HG02870 (cell line): ENCODE measurements around the gene RAB12.
"Not testable (repeated sequence)": the region's sequence is repeated elsewhere in the genome, so short reads cannot be mapped to it uniquely, and the experiment has no call there.

Source experiments
- ATAC-seq: cut with Tn5 transposase; IDR thresholded peaks from one replicate; pipeline ENCODE4 v1.9.1; 2021; ENCODE audit warnings: mild to moderate bottlenecking, moderate library complexity; ENCODE audit not compliant: unreplicated experiment

RAB12 gene, protein sequence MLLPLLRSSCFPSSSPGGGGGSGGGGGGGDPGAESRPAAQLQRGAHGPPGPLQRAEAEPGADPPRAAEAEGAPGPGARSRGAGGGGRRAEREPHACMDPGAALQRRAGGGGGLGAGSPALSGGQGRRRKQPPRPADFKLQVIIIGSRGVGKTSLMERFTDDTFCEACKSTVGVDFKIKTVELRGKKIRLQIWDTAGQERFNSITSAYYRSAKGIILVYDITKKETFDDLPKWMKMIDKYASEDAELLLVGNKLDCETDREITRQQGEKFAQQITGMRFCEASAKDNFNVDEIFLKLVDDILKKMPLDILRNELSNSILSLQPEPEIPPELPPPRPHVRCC

DNA sequence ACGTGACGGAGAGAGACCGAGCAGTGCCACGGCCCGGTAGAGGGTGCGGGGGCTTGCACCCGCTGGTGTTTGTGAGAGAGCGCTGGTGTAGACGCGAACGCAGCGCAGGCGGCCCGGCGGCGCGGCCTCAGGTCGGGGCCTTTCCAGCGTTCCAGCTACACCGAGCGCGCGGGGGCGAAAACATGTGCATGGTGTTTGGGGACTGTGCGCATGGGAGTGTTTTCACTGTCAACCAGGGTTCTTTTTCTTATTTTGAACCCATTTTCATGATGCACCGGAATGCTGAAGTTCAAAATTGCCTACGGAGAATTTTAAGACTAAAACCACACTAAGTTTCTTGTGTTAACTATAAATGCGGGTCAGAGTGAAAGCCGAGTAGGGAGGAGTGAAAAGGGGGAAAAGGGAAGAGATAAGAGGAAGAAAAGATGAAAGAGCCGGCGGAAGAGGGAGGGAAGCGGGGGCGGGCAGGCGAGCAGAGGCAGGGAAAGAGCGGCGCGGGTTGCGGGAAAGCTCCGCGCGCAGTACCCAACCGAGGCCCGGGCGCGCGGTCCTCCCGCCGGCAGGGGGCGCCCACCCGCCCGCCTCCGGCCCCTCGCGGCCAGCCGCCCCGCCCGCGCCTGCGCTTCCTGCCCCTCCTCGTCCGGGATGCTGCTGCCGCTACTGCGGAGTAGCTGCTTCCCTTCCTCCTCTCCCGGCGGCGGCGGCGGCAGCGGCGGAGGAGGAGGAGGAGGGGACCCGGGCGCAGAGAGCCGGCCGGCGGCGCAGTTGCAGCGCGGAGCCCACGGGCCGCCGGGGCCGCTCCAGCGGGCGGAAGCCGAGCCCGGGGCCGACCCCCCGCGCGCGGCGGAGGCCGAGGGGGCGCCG is at the start of gene RAB12:
RAB12 (plus strand) TSS at position 643 of the 864 bp plus-strand sequence; CDS start at position 646, 3 bp downstream.
- ATAC-seq, result peak; percentile 72

DNA sequence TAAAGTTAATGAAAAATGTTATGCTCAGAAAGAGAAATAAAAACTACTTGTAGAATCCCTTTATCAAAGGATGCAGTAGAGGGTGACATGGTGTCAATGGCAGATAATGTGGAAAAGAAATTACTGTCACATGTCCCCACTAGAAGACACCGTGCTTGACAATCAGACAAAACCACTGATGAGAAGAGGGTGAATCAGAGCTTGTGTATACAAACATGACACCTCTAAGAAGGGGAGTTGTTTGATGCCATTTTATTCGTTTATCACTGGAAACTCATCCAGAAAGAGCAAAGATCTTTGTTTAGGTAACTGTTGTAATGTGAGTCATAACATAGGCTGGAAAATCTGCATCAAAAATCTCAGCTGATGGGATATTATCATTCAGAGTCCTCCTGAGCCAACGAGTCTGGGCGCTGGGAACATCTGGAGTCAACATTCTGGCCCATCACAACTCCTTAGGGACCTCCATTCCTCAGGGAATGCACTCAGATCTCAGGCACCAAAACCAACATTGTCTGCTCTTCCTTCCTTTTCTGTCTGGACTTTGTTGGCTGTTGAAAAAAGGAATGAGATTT is 49.5 kb upstream of the RAB12 start:
- ATAC-seq, result no peak

DNA sequence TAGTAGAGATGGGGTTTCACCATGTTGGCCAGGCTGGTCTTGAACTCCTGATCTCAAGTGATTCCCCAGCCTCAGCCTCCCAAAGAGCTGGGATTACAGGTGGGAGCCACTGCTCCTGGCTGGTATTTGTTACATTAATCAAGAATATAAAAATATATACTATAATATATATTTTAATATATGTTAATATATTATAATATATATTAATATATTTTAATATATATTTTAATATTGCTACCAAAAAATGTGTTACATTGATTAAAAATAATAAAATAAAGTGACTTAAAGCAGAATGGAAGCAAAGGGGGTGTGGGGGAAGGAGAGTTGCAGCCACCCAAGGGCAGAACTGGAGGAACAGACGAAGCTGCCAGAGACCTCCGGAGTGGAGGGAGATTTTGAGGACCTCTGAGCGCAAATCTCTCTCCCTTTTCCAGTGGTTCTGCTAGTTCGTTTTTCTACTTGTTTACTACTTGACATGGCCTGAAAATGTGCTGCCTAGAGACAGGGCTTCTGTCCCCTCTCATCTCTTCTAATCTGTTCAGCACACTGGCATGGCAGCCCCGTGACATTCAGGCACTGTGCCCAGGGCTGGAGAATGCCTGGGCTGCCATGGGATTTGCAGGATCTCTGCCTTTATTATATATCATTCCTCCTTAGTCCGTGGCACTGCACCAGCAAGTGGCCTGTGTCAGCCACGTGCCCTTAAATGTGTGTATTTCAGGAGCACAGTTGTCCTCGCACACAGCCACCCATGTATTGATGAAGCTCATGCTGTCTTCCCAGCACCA is 47.9 kb upstream of the RAB12 start:
- no peak for ATAC-seq

DNA sequence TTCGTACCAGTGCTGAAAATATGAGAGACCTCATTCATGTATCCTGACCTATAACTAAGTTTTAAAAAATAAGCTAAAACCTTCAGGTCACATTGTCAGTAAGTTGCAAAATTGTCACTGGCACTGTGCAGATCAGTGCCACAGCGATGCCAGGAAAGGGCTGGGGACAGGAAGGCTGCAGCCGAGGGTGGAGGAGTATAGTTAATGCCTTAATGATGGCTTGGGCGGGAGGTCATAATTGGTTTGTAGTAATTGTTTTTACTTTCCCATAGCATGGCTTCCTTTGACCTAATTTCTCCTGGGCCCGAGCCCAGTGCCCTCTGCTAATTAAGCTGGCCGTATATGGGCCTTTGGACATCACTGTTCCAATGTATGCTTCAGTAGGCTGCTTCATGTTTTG is 47.2 kb upstream of the RAB12 start:
- ATAC-seq, result no peak

DNA sequence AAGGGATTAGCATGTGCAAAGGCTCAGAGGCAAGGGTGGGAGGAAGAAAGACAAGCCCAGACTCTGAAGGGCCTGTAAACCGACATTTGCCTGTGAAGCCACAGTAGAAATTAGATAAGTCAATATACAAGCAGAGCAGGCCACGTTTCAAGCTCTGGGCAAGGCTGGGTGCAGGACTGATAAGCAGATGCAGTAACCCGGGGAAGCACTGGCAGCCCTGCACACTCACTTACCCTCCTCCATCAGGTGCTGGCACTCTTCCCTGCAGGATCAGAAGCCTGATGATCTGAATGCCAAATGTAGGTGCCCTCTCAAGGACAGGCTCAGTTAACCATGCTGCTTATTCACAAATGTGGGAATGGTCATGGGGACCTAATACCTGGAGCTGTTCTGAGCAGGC is 46.3 kb upstream of the RAB12 start:
- ATAC-seq, result no peak

DNA sequence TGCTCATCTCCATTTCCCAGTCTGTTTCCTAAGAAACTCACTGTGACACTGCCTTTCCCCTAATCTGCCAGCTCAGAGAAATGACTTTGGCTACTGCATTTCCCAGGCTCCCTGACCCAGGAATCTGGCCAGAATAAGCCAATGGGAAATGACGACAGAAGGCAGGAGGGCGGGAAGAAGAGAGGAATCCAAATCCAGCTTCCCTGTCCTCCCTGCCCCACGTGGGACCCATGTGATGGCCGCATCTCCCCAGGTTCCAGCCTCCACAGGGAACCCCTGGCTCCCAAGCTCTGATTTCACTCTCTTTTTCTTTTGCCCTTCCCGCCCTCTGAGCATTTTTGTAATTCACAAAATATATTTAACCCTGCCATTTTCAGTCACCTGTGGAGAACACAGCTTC is 37.8 kb upstream of the RAB12 start:
- no peak for ATAC-seq

DNA sequence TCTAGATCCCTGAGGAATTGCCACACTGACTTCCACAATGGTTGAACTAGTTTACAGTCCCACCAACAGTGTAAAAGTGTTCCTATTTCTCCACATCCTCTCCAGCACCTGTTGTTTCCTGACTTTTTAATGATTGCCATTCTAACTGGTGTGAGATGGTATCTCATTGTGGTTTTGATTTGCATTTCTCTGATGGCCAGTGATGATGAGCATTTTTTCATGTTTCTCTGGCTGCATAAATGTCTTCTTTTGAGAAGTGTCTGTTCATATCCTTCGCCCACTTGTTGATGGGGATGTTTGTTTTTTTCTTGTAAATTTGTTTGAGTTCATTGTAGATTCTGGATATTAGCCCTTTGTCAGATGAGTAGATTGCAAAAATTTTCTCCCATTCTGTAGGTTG is 35.5 kb upstream of the RAB12 start:
- ATAC-seq, result not testable (repeated sequence)

DNA sequence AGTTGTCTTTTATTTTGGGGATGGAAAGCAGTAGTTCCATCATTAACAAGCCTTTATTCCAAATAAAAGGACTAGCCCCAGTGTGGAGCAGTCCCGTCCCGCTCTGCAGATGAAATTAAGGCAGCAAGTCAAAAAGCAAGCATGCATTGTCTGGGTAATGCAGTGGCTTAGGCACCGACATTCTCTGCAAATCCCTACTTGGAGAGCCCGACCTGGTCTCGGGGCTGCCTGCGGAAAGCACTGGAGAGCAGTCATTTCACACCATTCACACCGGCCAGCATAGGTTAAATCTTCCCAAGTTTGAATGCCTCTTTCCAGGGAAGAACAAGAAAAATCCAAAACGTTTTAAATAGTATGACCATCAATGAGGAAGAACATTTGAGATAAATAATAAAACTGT is 24.4 kb upstream of the RAB12 start:
- no peak for ATAC-seq

DNA sequence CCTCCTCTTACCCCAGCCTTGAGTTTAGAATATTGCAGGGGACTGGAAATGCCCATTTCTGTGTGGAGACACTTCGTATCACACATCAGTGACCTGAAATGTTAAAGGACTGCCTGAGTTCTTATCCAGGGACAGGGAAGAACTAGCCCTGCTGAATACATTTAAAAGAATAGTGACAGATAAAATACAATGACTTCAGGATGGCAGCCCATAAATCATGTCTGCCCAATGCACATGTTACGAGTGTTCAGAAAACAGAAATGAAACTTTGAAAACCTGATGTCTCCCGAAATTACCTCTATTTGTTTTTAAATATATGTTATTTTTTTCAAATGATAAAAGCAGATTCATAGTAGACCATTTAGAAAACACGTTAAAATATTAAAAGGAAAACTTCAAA is 22.3 kb upstream of the RAB12 start:
- ATAC-seq, result no peak

DNA sequence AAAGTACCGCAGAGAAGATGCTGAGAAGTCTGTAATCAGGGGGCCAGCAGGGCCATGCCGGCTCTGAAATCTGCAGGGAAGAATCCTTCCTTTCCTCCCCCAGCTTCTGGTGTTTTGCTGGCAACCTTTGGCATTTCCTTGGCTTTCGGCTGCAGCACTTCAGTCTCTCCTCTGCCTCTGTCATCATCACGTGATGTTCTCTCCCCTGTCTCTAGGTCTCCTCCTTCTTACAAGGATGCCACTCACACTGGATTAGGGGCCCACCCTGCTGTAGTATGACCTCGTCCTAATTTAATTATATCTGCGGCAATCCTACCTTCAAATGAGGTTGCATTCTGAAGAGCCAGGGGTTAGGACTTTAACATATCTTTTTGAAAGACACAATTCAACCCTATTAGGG is 13.8 kb upstream of the RAB12 start:
- ATAC-seq, result no peak

DNA sequence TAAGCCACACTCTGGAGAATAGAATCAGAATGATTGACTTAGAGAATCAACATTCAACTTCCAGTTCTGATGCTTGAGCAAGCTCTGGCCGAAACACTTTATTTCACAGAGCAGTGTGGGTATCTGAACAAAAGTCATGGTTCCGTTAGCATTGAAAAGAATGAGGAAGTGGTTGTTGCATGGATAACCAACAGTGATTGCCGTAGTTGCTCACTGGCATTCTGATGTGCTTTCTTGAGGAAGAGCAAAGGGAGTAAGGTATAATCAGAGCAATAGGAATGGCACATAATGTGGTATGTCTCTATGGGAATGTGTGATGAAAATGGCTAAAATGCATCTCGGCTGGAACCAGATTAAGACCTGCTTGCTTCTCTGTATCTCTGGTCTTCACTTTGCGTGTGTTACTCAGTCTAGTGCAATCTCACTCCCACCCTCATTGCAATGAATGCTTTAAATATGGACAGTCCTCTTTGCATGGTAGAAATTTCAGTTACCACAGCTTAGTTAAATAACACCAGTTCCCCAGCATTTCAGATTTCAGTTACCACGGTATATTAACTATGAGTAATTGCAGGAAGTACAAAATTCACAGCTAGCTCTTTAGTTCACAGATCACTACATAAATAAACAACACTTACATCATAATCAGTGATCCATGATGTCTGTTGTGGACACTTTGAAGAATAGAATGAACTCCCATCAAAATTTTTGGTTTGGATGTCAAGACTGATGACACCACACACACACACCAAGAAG is 7.8 kb upstream of the RAB12 start:
- ATAC-seq, result peak; percentile 73

DNA sequence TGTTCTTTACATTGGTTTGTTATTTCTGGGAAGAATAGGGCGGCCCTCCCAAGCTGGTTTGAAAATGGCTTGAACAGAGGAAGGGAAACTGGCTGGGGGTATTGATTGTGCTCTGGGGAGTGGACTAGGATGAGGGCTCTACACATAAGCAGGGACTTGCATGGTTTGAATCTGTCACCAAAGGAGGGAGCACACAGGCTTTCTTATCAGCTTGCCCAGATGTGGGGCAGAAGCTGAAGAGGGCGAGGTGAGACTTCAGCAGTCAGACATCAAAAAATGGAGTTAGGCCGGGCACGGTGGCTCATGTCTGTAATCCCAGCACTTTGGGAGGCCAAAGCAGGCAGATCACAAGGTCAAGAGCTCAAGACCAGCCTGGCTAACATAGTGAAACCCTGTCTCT is 7.2 kb upstream of the RAB12 start:
- peak; percentile 22 for ATAC-seq

DNA sequence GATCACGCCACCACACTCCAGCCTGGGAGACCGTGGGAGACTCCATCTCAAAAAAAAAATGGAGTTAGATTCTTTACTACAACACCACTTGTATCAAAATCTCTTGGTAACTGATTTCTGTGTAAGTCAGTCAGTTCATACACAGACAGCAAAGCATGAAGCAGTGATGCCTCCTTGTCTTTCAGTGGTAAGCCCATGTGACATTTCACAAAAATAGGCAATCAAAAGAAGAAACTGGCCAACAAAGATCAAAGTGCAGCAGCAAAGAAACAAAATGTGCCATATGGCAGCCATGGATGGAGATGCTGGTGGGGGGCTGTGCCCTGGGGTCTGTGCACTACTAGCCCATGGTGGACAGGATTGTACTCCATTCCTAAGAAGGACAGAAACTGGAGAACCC is 6.7 kb upstream of the RAB12 start:
- ATAC-seq, result no peak

DNA sequence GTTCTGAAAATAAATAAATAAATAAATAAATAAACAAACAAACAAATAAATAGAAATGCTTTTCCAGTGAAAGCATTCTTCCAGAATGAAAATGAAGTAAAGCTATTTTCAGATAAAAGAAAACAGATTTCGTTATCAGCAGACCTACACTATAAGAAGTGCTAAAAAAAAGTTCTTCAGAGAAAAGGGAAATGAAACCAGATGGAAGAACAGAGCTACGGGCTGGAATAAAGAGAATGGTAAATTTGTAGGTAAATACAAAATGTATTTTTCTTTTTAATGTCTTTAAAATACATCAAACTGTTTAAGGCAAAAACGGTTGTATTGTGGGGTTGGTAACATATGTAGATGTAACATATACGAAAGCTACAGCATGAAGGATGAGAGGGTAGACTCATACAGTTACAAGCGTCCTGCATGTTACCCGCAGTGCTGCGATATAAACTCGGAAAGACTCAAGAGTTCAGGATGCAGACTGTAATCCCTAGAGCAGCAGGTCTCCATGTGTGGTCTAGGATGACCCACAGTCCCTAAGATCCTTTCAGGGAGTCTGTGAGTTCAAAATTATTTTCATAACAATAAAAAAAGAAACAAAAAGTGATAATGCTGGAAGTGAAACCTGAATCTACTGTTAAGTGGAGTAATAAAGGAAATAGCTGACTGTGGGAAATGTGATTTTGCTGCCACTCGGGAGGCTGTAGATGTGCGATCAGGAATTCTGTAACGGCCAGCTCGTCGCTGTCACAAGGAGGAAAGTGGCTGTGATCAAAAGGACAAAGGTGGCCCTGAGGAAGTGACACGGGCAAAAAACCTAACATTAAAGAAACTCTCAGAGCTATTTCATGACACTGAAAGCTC is 5.3 kb upstream of the RAB12 start:
- ATAC-seq, result no peak

DNA sequence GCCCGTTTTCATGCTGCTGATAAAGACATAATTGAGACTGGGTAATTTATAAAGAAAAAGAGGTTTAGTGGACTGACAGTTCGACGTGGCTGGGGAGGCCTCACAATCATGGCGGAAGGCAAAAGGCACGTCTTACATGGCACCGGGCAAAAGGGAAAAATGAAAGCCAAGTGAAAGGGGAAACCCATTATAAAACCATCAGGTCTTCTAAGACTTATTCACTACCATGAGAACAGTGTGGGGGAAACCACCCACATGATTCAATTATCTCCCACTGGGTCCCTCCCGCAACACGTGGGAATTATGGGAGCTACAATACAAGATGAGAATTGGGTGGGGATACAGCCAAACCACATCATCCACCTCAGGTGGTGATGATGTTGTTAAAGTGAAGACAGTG is 3.3 kb upstream of the RAB12 start:
- ATAC-seq, result no peak

DNA sequence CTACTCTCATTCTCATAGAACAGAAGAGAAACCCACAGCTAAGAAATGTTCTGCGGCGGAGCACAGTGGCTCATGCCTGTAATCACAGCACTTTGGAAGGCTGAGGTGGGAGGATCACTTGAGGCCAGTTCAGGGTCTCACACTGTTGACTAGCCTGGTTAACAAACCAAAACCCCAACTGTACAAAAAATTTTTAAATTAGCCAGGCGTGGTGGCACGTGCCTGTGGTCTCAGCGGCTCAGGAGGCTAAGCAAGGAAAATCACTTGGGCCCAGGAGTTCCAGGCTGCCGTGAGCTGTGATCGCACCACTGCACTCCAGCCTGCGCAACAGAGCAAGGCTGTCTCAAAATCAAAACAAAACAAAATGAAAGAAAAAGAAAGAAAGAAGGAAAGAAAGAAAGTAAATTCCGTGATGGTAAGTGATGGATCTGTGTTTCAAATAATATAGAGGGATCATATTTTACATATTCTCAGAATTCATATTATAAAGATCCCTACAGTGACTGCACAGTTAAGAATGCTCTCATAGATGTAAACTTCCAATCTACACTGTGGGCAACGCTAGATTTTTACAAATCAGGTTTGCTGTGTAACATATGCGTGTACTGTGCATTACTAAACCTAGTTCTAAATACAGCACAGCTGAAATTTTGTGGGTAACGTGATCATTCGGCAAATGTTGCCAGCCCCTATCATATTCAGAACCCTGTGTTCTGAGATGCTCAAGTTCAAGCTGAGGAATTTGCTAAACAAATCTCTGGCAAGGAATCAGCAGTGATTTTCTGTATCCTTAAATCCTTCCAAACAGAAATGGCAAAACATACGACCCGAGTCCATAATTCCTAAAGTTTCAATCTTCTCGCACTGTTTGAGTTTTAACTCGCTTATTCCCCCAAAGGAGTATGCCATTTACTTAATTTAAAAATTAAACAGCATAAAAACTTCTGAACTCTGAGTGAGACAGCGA is 1.2 kb upstream of the RAB12 start:
- no peak for ATAC-seq

DNA sequence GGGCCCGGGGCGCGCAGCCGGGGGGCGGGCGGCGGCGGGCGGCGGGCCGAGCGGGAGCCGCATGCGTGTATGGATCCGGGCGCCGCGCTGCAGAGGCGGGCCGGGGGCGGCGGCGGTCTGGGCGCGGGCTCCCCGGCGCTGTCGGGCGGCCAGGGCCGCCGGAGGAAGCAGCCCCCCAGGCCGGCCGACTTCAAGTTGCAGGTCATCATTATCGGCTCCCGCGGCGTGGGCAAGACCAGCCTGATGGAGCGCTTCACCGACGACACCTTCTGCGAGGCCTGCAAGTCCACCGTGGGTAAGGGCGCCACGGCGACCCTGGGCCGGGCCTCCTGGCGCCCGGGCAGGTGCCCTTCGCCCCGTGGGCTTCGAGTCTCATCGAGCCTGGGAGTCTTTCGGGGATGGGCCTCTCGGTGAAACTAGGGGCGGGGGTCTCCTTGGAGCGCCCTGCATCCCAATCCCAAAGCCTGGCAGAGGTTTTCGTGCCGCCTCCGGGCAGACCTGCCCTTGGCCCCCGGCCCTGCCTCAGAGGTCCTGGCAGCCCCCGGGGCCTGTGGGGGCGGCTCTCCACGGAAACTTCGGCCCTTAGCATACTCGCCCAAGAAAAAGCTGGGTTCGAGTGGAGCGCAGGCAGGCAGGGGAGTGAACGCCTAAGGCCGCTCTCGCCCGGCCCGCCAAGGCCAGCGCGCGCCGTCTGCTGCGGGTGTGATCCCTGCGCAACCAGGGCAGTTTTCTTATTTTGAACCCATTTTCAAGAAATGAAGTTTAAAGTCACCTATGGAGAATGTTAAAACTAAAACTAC is 622 bp downstream of the RAB12 start:
- ATAC-seq, result peak; percentile 18
